ENCODE results near the gene BTAF1.

DNA sequence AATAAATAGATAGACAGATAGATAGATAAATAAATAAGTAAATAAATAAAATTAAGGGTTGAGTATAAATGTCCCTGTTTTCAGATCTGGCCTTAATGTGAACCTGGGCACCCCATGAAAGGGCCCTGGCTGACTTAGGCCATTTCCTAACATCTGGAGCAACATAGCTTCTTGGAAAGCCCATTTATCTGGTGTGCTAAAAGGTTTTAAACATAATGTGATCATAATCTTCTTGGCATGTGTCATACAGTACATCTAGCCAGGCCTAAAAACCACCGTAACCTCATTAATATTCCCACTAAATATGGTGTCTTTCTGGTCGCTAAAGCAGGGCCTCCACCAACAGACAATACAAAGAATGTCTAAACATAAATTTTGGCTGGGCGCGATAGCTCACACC is 142.8 kb downstream of the BTAF1 start:
- TF ChIP-seq CTCF (IDR thresholded peaks at IDR 0.05), result no peak
- TF ChIP-seq POLR2A (IDR thresholded peaks at IDR 0.05), result no peak

Data from stomach (tissue), 4 donors.